NOMO-1 treated with DMSO at 0.1 percent for 48 hours (cell line): Measurements from ENCODE around the gene GNAS-AS1.

Experiments used
- DNase-seq: peaks from one replicate; lab custom pipeline; 2025; ENCODE audit not compliant: unreplicated experiment; lab: John Stamatoyannopoulos, UW

Gene GNAS-AS1

DNA sequence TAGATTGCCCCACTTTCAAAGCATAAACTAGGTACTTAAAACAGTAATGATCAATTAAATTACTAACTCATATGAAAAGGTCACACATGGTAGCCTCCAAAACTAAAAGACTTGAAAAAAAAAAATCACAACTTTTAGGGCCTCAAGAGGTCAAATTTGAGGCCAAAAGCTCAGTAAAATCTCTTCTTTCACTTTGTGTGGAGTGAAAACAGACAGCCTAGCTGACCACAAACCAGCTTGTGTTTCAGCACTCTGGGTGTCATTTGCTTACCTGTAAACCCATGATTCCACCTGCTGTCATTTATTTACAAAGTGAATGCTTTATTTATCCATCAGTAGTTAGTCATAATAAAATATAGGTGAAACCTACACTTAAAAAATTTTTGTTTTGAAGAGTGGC is 35.8 kb upstream of the GNAS-AS1 start:
- DNase-seq = no peak

DNA sequence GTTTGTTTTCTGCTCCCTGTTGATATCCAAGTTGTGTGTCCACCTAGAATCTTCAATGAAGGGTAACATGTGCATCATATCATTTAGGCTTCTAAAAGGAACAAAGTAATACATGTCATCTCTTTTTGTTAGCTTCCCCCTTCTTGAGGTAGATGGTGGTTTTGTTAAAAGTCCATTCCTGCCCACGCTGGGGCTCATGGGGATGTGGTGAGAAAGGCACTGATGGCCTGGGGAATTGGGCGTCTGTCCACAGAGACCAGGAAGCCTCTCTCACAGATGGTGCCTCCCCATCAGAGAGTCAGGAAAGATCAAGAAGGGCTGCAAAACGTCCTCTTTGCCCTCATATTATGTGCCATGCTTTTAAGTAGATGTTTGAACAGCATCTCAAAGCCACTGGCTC is 34.3 kb upstream of the GNAS-AS1 start:
- no peak for DNase-seq

DNA sequence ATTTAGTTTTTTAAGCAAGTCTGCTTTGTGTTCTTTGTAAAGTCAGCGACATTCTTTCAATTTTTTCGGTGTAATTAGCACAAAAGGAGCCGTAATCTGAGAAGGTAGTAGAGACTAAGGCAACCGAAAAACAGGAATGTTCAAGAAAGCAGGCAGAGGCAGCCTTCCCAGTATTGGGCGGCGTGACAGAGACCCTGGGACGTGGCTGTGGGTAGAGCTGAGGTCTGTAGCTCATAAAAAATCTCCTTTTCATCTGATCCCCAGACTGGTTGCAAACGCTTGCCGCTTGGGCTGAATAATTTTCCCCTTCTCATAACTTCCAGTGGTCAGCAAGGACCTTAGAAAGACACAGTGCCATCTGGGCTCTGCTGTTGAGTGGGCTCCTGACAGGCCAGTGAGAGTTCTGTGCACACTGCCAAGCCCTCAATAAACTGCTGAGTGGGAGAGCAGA is 32.6 kb upstream of the GNAS-AS1 start:
- no peak for DNase-seq

DNA sequence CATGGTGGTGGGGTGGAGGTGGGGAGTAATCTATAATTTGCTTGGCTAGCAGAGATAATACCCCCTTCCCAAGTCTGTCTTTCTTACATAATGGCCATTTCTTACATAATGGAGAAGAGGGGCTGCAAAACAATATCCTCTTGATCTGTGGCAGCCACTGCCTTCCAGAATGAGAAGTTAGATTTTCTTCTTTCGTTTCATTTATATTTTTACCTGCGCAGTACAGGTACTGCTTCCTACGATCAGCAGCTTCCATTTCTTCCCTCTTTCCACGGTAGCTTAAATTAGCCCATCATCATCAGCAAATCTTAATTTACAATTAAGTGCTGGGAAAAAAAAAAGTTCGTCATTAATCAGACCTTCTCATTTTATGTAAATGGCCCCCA is 32.0 kb upstream of the GNAS-AS1 start:
- no peak for DNase-seq

DNA sequence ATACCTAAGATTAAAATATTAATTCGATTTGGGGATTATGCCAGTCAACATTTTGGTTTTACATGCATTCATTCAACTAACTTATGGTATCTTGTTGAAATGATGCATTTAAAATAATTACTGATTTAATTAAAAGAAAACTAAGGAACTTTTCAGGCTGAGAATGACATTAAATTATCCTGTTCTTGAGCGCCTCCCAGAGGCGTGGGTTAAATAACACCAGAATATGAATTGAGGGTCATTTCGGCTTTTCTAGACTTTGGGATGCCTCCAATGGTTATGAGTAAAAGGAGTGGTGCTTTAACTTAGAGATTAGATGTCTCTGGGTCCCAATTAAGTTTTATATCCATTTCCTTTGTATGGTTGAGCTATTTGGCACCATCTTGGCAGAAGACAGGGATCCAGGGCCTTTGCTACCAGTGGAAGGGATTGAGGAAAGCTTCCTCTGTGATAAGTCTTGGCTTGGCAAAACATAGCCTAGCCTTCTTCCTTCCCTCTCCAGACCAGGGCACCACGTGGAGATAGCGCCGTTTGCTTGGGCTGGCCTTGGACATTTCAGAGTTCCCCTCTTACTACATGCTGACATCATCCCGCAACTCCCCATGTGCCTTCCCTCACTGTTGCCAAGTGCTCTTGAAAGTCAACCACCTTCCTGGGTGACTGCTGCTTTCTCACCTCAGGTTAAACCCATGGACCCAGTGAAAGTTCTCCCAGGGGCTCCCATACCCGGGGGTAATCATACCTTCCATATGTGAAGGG is 30.5 kb upstream of the GNAS-AS1 start:
- peak; percentile 8 for DNase-seq

DNA sequence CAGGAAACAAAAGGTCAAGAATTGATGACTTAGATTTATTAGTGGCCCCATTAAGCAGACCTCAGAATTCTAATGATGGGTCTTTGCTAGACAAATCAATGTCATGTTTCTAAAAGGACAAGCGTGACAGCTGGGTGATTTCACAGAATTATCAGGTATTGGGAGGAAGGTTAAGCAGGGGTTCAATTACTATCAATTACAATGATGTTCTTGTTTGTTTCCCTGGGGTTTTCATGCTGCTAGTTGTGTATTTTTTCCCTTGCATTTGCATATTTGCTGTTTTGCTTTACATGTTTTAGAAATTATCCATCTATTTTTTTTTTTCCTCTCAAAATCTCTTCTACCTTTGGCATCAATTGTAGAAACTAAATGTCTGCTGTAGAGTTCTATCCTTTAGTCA is 29.7 kb upstream of the GNAS-AS1 start:
- no peak for DNase-seq

DNA sequence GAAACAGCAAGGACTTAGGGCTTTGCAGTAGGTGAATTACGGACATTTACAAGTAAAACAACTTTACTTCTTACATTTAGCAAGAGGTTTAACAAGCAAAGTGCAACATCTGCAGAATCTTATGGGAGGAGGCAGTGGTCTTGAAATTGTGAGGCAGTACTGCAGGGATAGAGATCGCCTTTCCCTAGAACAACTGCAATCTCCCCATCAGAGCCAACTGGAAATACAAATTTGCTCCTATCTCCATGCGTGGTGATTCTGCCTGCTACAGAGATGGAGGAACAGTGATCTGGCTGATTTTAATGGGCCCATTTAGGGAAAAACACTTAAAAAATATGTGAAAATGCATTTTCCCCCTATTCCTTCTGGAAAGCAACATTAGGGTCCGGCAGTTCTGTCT is 27.7 kb upstream of the GNAS-AS1 start:
- no peak for DNase-seq

DNA sequence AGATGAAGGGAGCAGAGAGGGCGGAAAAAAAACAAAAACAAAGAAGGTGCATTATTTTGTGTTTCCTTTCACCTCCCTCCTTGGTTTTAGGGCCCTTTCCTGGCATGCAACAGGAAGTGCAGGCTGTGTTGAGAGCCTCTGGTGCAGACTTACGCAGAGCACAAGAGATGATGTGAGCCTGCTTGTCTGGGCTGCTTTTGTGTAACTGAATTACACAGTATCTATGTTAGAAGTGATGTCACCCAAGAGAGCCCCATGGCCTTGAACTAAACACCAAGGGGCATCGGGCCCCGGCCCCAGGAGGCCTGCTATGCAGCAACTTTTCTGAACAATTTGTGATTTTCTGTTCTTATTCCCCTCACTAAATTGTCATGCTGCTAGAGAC is 27.3 kb upstream of the GNAS-AS1 start:
- no peak for DNase-seq

DNA sequence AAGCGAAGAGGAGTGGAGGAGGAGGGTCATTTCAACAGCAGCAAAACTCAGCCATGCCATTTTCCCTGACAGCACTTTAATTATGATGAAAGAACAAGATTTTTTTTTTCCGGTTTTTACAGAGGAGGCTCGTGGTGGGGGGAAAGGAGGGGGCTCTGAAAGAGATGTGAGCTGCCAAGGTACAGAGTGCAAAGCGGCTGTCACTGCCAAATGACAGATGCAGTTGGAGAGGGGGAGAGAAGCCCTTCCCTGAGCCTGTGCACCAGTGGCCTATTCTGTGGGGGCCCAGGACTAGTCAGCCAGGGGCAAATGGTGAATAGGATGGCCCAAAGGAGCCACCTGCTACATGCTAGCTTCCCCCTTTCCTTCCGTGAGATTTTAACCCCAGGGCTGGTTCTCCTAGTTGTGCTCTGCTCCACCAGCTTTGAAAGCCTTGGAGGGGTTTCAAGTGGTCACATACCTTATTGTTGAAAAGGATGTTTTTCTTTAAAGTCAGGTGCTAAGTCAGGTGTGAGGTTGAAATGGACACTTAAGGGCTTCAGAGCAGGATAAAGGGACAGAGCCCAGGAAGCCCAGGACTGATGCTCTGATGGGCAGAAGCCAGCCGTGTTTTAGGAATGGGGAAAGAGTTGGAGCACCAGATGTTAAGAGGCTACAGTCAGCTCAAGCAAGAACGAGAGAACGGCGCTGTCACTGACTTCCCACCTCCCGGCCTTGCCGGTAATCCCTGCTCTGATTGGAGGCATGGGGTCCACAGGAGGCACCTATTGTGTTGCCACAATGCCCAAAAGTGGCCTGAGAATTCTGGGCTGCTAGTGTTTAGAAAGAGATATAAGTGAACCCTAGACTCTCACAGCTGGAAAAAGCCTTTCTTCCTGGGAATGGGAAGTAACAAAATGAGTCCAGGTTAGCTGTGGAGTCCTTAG is 26.6 kb upstream of the GNAS-AS1 start:
- no peak for DNase-seq

DNA sequence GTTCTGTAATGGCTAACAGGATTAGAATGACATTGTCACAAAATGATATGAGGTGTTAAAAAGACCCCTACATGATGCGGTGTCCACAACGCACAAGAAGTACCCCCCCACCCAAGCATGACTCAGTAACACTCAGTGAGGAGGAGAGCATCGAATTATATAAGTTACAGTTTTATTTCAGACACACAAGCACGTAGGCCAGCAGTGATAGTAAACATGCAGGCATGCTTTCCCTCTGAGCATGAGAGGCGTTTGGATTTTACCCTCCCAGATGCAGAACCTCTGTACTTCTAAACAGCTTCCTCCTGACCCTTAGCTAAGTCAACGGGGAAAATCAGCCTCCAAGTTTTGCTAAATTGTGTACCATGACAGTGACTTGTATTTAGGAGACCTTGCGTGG is 25.7 kb upstream of the GNAS-AS1 start:
- no peak for DNase-seq

DNA sequence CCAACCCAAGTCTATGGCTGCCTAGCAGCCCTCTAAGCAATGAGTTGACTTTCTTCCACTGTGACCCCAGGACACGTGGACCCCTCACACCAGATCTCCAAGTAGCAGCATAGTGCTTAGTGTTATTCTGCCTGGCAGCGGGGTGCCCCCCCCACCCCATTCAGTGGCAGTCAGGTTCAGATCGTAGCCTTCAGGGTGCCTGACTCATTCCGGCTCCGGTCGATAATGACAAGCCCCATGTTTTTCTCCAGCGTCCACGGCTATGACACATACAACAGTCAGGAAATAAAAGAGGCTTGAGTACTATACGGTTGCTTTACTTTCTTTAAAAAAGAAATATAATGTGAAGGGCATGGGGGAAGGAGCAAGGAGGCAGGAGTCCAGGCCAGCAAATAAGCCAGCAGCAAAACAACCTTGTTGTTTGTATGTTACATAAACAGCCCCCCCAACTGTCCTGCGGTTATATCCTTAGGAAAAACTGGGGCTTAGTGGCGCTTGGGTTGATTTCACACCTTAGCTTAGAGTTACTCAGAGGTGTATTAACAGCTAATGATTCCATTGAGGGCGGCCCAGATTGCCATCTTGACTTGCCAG is 24.9 kb upstream of the GNAS-AS1 start:
- no peak for DNase-seq

DNA sequence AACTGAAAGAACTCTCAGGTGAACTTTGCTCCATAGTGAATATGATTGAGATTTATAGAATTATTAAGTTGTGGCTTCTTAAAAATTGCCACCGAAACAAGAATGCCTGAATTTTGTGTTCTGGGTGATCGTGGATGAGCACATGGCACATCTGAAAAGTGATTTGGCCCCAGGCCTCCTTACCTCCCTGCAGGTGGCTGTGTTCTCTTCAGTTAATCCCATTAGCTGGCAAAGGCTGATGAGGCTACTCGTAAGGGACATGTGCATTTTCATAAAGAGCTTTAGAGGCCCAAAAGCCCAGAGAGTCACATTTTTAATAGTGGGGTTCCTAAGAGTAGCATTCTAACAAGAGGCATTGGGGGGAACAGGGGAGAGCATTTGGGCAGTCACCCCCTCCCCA is 24.4 kb upstream of the GNAS-AS1 start:
- DNase-seq = no peak

DNA sequence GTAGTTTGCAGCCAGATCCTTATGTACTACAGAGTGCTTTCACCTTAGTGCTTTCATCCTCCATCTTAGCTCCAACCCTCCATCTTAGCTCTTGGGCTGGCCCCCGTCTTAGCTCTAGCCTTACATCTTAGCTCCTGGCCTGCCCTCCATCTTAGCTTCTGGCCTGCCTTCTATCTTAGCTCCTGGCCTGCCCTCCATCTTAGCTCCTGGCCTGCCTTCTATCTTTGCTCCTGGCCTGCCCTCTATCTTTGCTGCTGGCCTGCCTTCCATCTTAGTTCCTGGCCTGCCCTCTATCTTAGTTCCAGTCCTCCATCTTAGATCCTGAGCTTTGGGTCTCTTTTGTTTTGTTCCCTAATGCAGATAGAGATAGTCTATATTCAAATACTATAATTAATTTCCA is 23.8 kb upstream of the GNAS-AS1 start:
- no peak for DNase-seq

DNA sequence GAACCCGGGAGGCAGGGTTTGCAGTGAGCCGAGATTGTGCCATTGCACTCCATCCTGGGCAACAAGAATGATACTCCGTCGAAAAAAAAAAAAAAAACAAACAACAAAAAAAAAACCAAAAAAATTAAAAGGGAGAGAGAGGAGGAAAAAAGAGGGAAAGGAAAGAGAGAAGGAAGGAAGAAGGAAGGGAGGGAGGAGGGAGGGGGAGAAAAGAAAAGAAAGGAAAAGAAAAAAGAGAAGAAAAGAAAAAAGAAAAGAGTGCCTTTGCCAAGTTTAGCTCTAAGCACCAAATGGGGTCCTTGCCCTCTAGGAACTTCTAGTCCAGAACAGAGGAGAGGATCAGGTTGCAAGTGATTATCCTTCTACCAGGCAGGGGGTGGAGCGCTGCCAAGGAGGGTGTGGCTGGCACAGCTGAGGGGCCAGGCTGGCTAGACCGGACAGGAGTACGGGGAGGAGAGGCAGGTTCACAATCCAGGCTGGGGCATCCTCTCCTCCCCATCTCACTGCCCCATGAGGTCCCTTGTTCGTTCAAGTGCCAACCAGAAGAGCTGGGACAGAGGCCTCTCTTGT is 20.9 kb upstream of the GNAS-AS1 start:
- DNase-seq = no peak

DNA sequence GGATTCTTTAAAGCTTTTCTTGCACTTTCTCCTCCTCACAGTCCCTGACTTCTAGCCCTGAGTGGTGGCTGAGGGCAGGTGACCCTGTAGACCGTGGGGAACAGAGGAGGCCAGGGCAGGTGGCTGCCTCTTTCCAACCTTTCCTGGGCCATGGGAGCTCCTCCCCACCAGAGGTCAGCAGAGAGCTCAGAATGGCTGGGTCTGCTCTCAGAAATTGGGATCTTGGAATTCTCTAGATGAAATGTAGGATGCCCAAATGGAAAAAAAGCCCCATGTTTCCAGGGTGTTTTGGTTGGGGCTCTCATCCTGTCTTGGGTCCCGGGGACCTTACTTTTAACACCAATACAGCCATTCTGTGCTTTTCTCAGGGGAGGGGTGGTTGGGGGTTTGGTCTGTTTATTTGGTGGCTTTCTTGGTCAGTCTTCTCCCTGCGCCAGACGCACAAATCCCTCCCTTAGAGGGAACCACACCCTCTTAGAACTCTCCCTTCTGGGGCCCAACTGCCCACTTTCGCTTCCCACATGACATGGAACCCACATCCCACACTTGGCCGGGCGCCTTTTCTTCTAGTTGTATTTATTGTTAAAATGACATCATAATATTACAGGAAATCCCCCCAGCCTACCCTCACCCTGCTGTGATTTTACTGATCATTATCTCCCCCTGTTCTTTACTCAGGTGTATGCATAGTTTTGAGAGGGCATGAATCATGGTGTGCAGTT is 19.8 kb upstream of the GNAS-AS1 start:
- peak; percentile 29 for DNase-seq

DNA sequence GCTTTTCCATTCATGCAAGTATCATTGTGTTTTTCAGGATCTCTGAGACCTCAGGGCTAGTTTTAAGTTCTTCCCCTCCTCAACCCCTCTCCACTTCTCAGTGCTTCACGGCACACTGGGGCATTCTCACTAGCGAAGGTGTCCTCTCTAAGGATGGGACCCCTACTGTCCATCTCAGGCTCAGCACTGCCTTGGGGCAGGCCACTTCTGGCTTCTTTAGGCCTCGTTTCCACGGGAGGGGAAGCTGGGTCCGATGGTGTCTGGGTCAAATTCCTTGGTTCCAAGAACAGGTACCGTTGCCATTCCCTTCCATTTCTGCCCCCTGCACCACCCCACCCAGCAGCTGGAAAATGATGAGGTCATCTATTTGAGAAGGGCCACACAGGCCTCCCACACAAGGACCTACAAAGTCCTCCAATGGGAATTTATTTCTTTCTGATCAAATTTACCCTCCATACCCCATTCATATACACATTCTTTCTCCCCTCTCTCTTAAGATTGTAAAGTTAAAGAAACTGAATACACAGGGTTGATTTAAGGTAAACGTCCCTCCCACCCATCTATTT is 19.0 kb upstream of the GNAS-AS1 start:
- DNase-seq = no peak

DNA sequence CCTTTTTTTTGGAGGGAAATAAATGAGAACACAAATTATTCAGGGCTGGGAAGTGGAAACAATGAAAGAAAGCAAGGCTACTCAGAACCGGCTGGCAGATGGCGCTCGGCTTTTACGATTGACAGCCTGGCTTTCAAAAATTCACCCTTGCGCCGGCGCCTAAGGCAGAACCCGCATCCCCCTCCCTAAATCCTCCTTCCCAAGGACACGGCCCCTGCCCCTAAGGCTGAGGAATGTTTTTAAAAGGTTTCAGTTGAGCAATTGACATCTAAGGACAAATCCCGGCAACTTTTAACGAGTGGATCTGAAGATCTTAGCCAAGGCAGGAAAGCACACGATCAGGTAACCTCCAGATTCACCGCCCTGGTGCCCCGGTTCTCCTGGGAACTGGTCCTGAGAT is 18.1 kb upstream of the GNAS-AS1 start:
- DNase-seq = no peak

DNA sequence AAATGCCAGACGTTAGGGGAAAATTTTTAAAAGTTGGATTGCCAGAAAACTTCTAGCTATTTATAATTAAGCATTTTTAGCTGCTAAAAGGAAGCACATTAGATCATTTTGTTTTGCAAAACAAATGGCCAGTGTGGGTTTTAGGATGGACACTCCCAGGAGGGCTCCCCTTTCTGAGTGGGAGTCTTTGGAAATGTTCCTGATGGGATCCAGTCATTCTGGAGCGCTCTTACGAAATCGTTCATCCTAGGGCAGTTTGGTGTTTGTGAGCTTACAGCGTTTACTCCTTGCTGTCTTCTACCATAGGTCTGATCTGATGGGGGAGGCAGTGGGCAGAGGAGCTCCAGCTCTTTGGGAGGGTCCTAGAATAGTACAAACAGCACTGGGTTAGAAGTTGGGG is 16.5 kb upstream of the GNAS-AS1 start:
- no peak for DNase-seq

DNA sequence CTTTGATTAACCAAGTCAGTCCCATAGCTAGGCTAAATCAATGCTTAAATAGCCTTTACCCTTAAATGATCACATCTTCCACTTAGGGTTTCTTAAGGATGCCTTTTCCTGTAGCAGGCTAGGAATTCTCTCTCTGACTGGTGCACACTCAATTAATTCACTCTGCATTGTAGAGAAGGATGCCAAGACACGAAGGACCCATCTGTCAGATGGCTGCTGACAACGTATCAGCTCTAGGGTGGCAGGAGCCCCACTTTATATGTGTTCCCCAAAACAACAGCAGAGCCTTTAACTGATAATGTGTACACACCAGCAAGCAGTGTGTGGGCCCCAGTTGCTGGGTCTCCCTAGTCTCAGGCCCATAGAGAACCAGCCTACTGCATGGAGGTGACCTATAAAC is 15.1 kb upstream of the GNAS-AS1 start:
- DNase-seq = no peak

DNA sequence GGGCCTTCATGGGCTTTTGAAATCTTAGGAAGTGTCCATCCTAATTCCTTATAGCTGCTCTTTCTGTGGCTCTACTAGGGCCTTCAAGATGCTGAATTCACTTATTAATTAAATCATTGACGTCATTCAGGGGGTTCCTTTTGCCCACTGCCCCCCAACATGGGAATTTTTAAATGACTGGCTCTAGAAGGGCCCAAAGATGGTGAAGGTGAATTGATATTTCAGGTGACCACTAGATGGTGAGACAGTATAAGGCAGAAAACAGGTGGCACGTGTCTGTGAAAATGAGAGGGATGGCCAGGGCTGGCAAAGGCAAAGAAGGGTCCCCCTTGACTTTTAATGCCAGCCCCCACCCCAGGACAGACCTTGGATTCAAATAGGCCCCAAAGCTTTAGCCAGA is 13.6 kb upstream of the GNAS-AS1 start:
- DNase-seq = peak; percentile 1
